NCI-H446 treated with DMSO at 0.1 percent for 48 hours (cell line): ENCODE measurements around the gene NME7.

Source experiments
- DNase-seq: peaks from one replicate; lab custom pipeline; 2025; lab: John Stamatoyannopoulos, UW

Gene NME7

GRCh38 chr1:169151338-169151837, 216.2 kb downstream of the NME7 start:
- DNase-seq, result no peak

GRCh38 chr1:169150641-169151337, 216.8 kb downstream of the NME7 start:
- no peak for DNase-seq

GRCh38 chr1:169149555-169150286, 217.9 kb downstream of the NME7 start:
- DNase-seq, result no peak

- DNase-seq, result no peak
These were observed 218.9 kb downstream of the NME7 start for GRCh38 chr1:169148472-169149252.

GRCh38 chr1:169146576-169147214, 220.9 kb downstream of the NME7 start:
- DNase-seq, result no peak

GRCh38 chr1:169144941-169145626, 222.5 kb downstream of the NME7 start:
- DNase-seq, result no peak

GRCh38 chr1:169143984-169144383, 223.6 kb downstream of the NME7 start:
- no peak for DNase-seq

- no peak for DNase-seq
These were observed 224.3 kb downstream of the NME7 start for GRCh38 chr1:169143346-169143745.

GRCh38 chr1:169142129-169142528, 225.5 kb downstream of the NME7 start:
- no peak for DNase-seq

- DNase-seq, result no peak
These were observed 226.2 kb downstream of the NME7 start for GRCh38 chr1:169141356-169141755.

GRCh38 chr1:169138866-169139670, 228.5 kb downstream of the NME7 start:
- no peak for DNase-seq

- no peak for DNase-seq
These were observed 230.2 kb downstream of the NME7 start for GRCh38 chr1:169137357-169137756.

- DNase-seq, result no peak
These were observed 233.6 kb downstream of the NME7 start for GRCh38 chr1:169133801-169134502.

- DNase-seq, result no peak
These were observed 234.4 kb downstream of the NME7 start for GRCh38 chr1:169133228-169133576.

GRCh38 chr1:169132512-169133227, 234.9 kb downstream of the NME7 start:
- DNase-seq, result no peak

GRCh38 chr1:169130683-169131082, 236.9 kb downstream of the NME7 start:
- DNase-seq, result no peak

- DNase-seq, result no peak
These were observed 238.3 kb downstream of the NME7 start for GRCh38 chr1:169129109-169129784.

- no peak for DNase-seq
These were observed 239.0 kb downstream of the NME7 start for GRCh38 chr1:169128562-169128961.

- no peak for DNase-seq
These were observed 240.3 kb downstream of the NME7 start for GRCh38 chr1:169127305-169127704.
